ENCODE measurements around the gene XDH. TPM values are rescaled to one million over a fixed set of nuclear protein-coding genes. Genes with fewer than 3 reads are reported as not detected.

The XDH gene
- total RNA-seq, 1 experiment from 2014 or later, result 47.5 TPM

GRCh38 chr2:31334311-31335026 is 80.1 kb downstream of the XDH start:
- TF ChIP-seq CTCF (IDR thresholded peaks at IDR 0.05; ENCODE audit: unreplicated experiment), result no peak
- CTCF ChIA-PET, result interaction anchor here (0.6 to 8.3 kb wide), 35 partner anchors 9 to 1212 kb away, joined by 3 to 139 read pairs (median 5); partner anchors contain the start of genes EHD3 and SPAST
- no TSS peak for BruUV-seq (replicated peaks)
- POLR2A ChIA-PET, result interaction anchor here (1.1 kb wide), 1 partner anchor 78 kb away, joined by 3 read pairs; no protein-coding TSS in a partner anchor
- no peaks in the 10 kb centered on the region for H3K9me3 Mint-ChIP-seq (ENCODE audit: unreplicated experiment)
- peak overlapping the region; percentile 16 for H3K27ac Mint-ChIP-seq (ENCODE audit: low read depth, unreplicated experiment)
- H3K36me3 Mint-ChIP-seq (ENCODE audit: insufficient read depth, unreplicated experiment), result no peaks in the 10 kb centered on the region
- DNase-seq (ENCODE audit: unreplicated experiment), result no peak
- intact Hi-C loops (cut with micrococcal nuclease), result loop anchor here (5.0 to 10.0 kb wide), 3 partner anchors 102 to 1170 kb away; partner anchors contain the start of gene EHD3
- no peaks in the 10 kb centered on the region for H3K27me3 Mint-ChIP-seq (ENCODE audit: insufficient read depth, unreplicated experiment)
- H3K4me1 Mint-ChIP-seq (ENCODE audit: insufficient read depth, unreplicated experiment), result peaks cover 31% of the 10 kb centered on the region
- H3K4me3 Mint-ChIP-seq (ENCODE audit: unreplicated experiment), result no peak overlapping the region

GRCh38 chr2:31333527-31334183 is 80.9 kb downstream of the XDH start:
- H3K27ac Mint-ChIP-seq (ENCODE audit: low read depth, unreplicated experiment), result no peak overlapping the region
- intact Hi-C loops (cut with micrococcal nuclease), result loop anchor here (1.0 to 10.0 kb wide), 8 partner anchors 101 to 1169 kb away; partner anchors contain the start of genes EHD3 and GALNT14
- ChIA-PET POLR2A (interaction anchor here (0.5 kb wide), 1 partner anchor 86 kb away, joined by 3 read pairs; no protein-coding TSS in a partner anchor), CTCF (interaction anchor here (0.6 to 8.3 kb wide), 69 partner anchors 9 to 1170 kb away, joined by 3 to 139 read pairs (median 4); partner anchors contain the start of gene SPAST)
- H3K9me3 Mint-ChIP-seq (ENCODE audit: unreplicated experiment), result no peaks in the 10 kb centered on the region
- H3K4me3 Mint-ChIP-seq (ENCODE audit: unreplicated experiment), result no peak overlapping the region
- no peaks in the 10 kb centered on the region for H3K27me3 Mint-ChIP-seq (ENCODE audit: insufficient read depth, unreplicated experiment)
- TF ChIP-seq CTCF (IDR thresholded peaks at IDR 0.05; ENCODE audit: unreplicated experiment), result peak; percentile 96
- H3K36me3 Mint-ChIP-seq (ENCODE audit: insufficient read depth, unreplicated experiment), result no peaks in the 10 kb centered on the region
- DNase-seq (ENCODE audit: unreplicated experiment), result peak; percentile 83
- no TSS peak for BruUV-seq (replicated peaks)
- peaks cover 31% of the 10 kb centered on the region for H3K4me1 Mint-ChIP-seq (ENCODE audit: insufficient read depth, unreplicated experiment)

GRCh38 chr2:31333046-31333445 is 81.5 kb downstream of the XDH start:
- no peak for TF ChIP-seq CTCF (IDR thresholded peaks at IDR 0.05; ENCODE audit: unreplicated experiment)
- POLR2A ChIA-PET, result no interaction called here
- Mint-ChIP-seq H3K4me3 (ENCODE audit: unreplicated experiment) (no peak overlapping the region), H3K36me3 (ENCODE audit: insufficient read depth, unreplicated experiment) (no peaks in the 10 kb centered on the region), H3K27me3 (ENCODE audit: insufficient read depth, unreplicated experiment) (no peaks in the 10 kb centered on the region), H3K9me3 (ENCODE audit: unreplicated experiment) (no peaks in the 10 kb centered on the region), H3K4me1 (ENCODE audit: insufficient read depth, unreplicated experiment) (peaks cover 27% of the 10 kb centered on the region), H3K27ac (ENCODE audit: low read depth, unreplicated experiment) (no peak overlapping the region)
- CTCF ChIA-PET, result interaction anchor here (0.5 to 8.3 kb wide), 59 partner anchors 8 to 1880 kb away, joined by 3 to 139 read pairs (median 4); no protein-coding TSS in a partner anchor
- no TSS peak for BruUV-seq (replicated peaks)
- intact Hi-C loops (cut with micrococcal nuclease), result loop anchor here (1.0 to 10.0 kb wide), 8 partner anchors 101 to 1168 kb away; partner anchors contain the start of genes EHD3 and GALNT14
- DNase-seq (ENCODE audit: unreplicated experiment), result no peak

- ChIA-PET CTCF (interaction anchor here (0.5 to 8.3 kb wide), 22 partner anchors 10 to 1879 kb away, joined by 3 to 139 read pairs (median 4); no protein-coding TSS in a partner anchor), POLR2A (no interaction called here)
- no peak overlapping the region for H3K4me3 Mint-ChIP-seq (ENCODE audit: unreplicated experiment)
- intact Hi-C loops (cut with micrococcal nuclease), result loop anchor here (5.0 to 10.0 kb wide), 3 partner anchors 100 to 1168 kb away; partner anchors contain the start of gene EHD3
- no peaks in the 10 kb centered on the region for H3K9me3 Mint-ChIP-seq (ENCODE audit: unreplicated experiment)
- H3K27ac Mint-ChIP-seq (ENCODE audit: low read depth, unreplicated experiment), result no peak overlapping the region
- no peaks in the 10 kb centered on the region for H3K27me3 Mint-ChIP-seq (ENCODE audit: insufficient read depth, unreplicated experiment)
- TF ChIP-seq CTCF (IDR thresholded peaks at IDR 0.05; ENCODE audit: unreplicated experiment), result no peak
- peaks cover 26% of the 10 kb centered on the region for H3K4me1 Mint-ChIP-seq (ENCODE audit: insufficient read depth, unreplicated experiment)
- H3K36me3 Mint-ChIP-seq (ENCODE audit: insufficient read depth, unreplicated experiment), result no peaks in the 10 kb centered on the region
- BruUV-seq (replicated peaks), result no TSS peak
- no peak for DNase-seq (ENCODE audit: unreplicated experiment)
Measured at GRCh38 chr2:31332521-31332920, 82.0 kb downstream of the XDH start.

Data from MCF 10A (cell line).